ENCODE data around the gene AGGF1. TPM values are rescaled to one million over a fixed set of nuclear protein-coding genes. Genes with fewer than 3 reads are reported as not detected.
"Not testable (repeated sequence)": the region's sequence is repeated elsewhere in the genome, so short reads cannot be mapped to it uniquely, and the experiment has no call there.

The AGGF1 gene
- total RNA-seq, 1 experiment from 2014 or later = 25.4 TPM

GRCh38 chr5:77064040-77064439 is 33.8 kb downstream of the AGGF1 start:
- Histone ChIP-seq H3K27ac (no peak overlapping the region), H3K9me3 (replicated peaks) (no peaks in the 10 kb centered on the region; the same call in 1 of the 2 replicates), H3K4me3 (no peak overlapping the region), H3K4me1 (no peaks in the 10 kb centered on the region), H3K27me3 (no peaks in the 10 kb centered on the region), H3K36me3 (peaks cover 53% of the 10 kb centered on the region)
- no peak for DNase-seq

GRCh38 chr5:77065256-77065655 is 35.1 kb downstream of the AGGF1 start:
- no peaks in the 10 kb centered on the region for H3K4me1 ChIP-seq
- H3K27ac ChIP-seq = no peak overlapping the region
- no peaks in the 10 kb centered on the region; the same call in 1 of the 2 replicates for H3K9me3 ChIP-seq (replicated peaks)
- H3K27me3 ChIP-seq = no peaks in the 10 kb centered on the region
- peaks cover 42% of the 10 kb centered on the region for H3K36me3 ChIP-seq
- DNase-seq = no peak
- no peak overlapping the region for H3K4me3 ChIP-seq

- no peaks in the 10 kb centered on the region; the same call in 1 of the 2 replicates for H3K9me3 ChIP-seq (replicated peaks)
- H3K4me3 ChIP-seq = no peak overlapping the region
- H3K27ac ChIP-seq = no peak overlapping the region
- no peaks in the 10 kb centered on the region for H3K27me3 ChIP-seq
- peaks cover 33% of the 10 kb centered on the region for H3K36me3 ChIP-seq
- H3K4me1 ChIP-seq = no peaks in the 10 kb centered on the region
- DNase-seq = no peak
Observed at GRCh38 chr5:77066184-77066583, 36.0 kb downstream of the AGGF1 start.

GRCh38 chr5:77066823-77067442 is 36.7 kb downstream of the AGGF1 start:
- H3K27me3 ChIP-seq = no peaks in the 10 kb centered on the region

GRCh38 chr5:77073667-77074066 is 43.5 kb downstream of the AGGF1 start:
- no peak for DNase-seq
- H3K4me3 ChIP-seq = no peak overlapping the region

More at GRCh38 chr5:77066823-77067442, 36.7 kb downstream of the AGGF1 start:
- DNase-seq = no peak
- no peaks in the 10 kb centered on the region for H3K4me1 ChIP-seq
- no peak overlapping the region for H3K27ac ChIP-seq
- no peaks in the 10 kb centered on the region; the same call in 1 of the 2 replicates for H3K9me3 ChIP-seq (replicated peaks)
- no peak overlapping the region for H3K4me3 ChIP-seq
- peaks cover 30% of the 10 kb centered on the region; the same call in 1 of the 2 replicates for H3K36me3 ChIP-seq

GRCh38 chr5:77074745-77075144 is 44.5 kb downstream of the AGGF1 start:
- no peaks in the 10 kb centered on the region for H3K4me1 ChIP-seq
- H3K27ac ChIP-seq = no peak overlapping the region
- no peak for DNase-seq
- no peaks in the 10 kb centered on the region for H3K27me3 ChIP-seq
- H3K9me3 ChIP-seq (replicated peaks) = no peaks in the 10 kb centered on the region
- H3K36me3 ChIP-seq = peaks cover 23% of the 10 kb centered on the region
- H3K4me3 ChIP-seq = no peak overlapping the region

More at GRCh38 chr5:77073667-77074066, 43.5 kb downstream of the AGGF1 start:
- Histone ChIP-seq H3K36me3 (peaks cover 23% of the 10 kb centered on the region), H3K27me3 (no peaks in the 10 kb centered on the region), H3K27ac (no peak overlapping the region), H3K4me1 (no peaks in the 10 kb centered on the region), H3K9me3 (replicated peaks) (no peaks in the 10 kb centered on the region; the same call in 1 of the 2 replicates)

GRCh38 chr5:77076961-77077828 is 47.0 kb downstream of the AGGF1 start:
- Histone ChIP-seq H3K4me1 (no peaks in the 10 kb centered on the region), H3K9me3 (replicated peaks) (no peaks in the 10 kb centered on the region), H3K27me3 (no peaks in the 10 kb centered on the region), H3K27ac (no peak overlapping the region), H3K36me3 (peaks cover 23% of the 10 kb centered on the region), H3K4me3 (no peak overlapping the region)
- DNase-seq = no peak

- Histone ChIP-seq H3K27me3 (no peaks in the 10 kb centered on the region), H3K4me1 (no peaks in the 10 kb centered on the region), H3K4me3 (no peak overlapping the region), H3K9me3 (replicated peaks) (no peaks in the 10 kb centered on the region), H3K27ac (no peak overlapping the region), H3K36me3 (peaks cover 23% of the 10 kb centered on the region)
- DNase-seq = no peak
Observed at GRCh38 chr5:77077829-77078176, 47.6 kb downstream of the AGGF1 start.

- H3K9me3 ChIP-seq (replicated peaks); H3K27ac ChIP-seq; DNase-seq; H3K4me1 ChIP-seq; H3K4me3 ChIP-seq; H3K27me3 ChIP-seq: not testable (repeated sequence)
- peaks cover 21% of the 10 kb centered on the region for H3K36me3 ChIP-seq
Observed at GRCh38 chr5:77080479-77080878, 50.3 kb downstream of the AGGF1 start.

GRCh38 chr5:77080905-77081304 is 50.7 kb downstream of the AGGF1 start:
- Histone ChIP-seq H3K27ac (no peak overlapping the region), H3K27me3 (no peaks in the 10 kb centered on the region), H3K9me3 (replicated peaks) (no peaks in the 10 kb centered on the region), H3K4me3 (no peak overlapping the region), H3K36me3 (peaks cover 21% of the 10 kb centered on the region), H3K4me1 (no peaks in the 10 kb centered on the region)
- no peak for DNase-seq

GRCh38 chr5:77082280-77082679 is 52.1 kb downstream of the AGGF1 start:
- no peaks in the 10 kb centered on the region for H3K9me3 ChIP-seq (replicated peaks)
- no peaks in the 10 kb centered on the region for H3K27me3 ChIP-seq
- H3K4me3 ChIP-seq = no peak overlapping the region
- H3K36me3 ChIP-seq = peaks cover 11% of the 10 kb centered on the region; the same call in 1 of the 2 replicates
- H3K4me1 ChIP-seq = no peaks in the 10 kb centered on the region
- H3K27ac ChIP-seq = no peak overlapping the region
- no peak for DNase-seq

- no peaks in the 10 kb centered on the region for H3K4me1 ChIP-seq
- H3K27ac ChIP-seq = no peak overlapping the region
- H3K4me3 ChIP-seq = no peak overlapping the region
- H3K27me3 ChIP-seq = no peaks in the 10 kb centered on the region
- no peaks in the 10 kb centered on the region for H3K9me3 ChIP-seq (replicated peaks)
- peaks cover 8% of the 10 kb centered on the region; the same call in 1 of the 2 replicates for H3K36me3 ChIP-seq
- DNase-seq = no peak
Observed at GRCh38 chr5:77083088-77083487, 52.9 kb downstream of the AGGF1 start.

GRCh38 chr5:77086368-77086688 is 56.1 kb downstream of the AGGF1 start:
- Histone ChIP-seq H3K4me3 (peak overlapping the region; percentile 80), H3K4me1 (no peaks in the 10 kb centered on the region)

GRCh38 chr5:77086689-77087483 is 56.7 kb downstream of the AGGF1 start, which contains the start of gene ZBED3:
TSS of gene ZBED3 (minus strand) at chr5:77087285. CDS start at chr5:77077878, 9,407 bp downstream.
- DNase-seq = peak; percentile 79 to 90
- peak within 1 kb of the TSS; percentile 80 for H3K4me3 ChIP-seq
- no peaks in the 10 kb centered on the region for H3K27me3 ChIP-seq
- peaks cover 3% of the 10 kb centered on the region; the same call in 1 of the 2 replicates for H3K36me3 ChIP-seq
- H3K4me1 ChIP-seq = no peaks in the 10 kb centered on the region
- H3K27ac ChIP-seq = peak within 1 kb of the TSS; percentile 90
- H3K9me3 ChIP-seq (replicated peaks) = no peaks in the 10 kb centered on the region

More at GRCh38 chr5:77086368-77086688, 56.1 kb downstream of the AGGF1 start:
- no peak for DNase-seq
- Histone ChIP-seq H3K27me3 (no peaks in the 10 kb centered on the region), H3K36me3 (peaks cover 3% of the 10 kb centered on the region; the same call in 1 of the 2 replicates), H3K27ac (peak overlapping the region; percentile 90), H3K9me3 (replicated peaks) (no peaks in the 10 kb centered on the region)
